Endodermal cell (in vitro differentiated cells): ENCODE measurements around the gene PARN. TPM values are rescaled to one million over a fixed set of nuclear protein-coding genes. Genes with fewer than 3 reads are reported as not detected.

Source experiments
- DNase-seq: peaks from one replicate; pipeline ENCODE4 v3.0.0-alpha.2; 2017
- H3K27ac ChIP-seq: 2 replicates; pipeline ENCODE4 v1.5.1; 2013; ENCODE audit warnings: mild to moderate bottlenecking, low read depth, low read length, moderate library complexity
- H3K27me3 ChIP-seq: 2 replicates; pipeline ENCODE4 v1.6.1; 2013; ENCODE audit warnings: mild to moderate bottlenecking, low read length, moderate library complexity; ENCODE audit not compliant: insufficient read depth, control insufficient read depth, poor library complexity, severe bottlenecking
- H3K36me3 ChIP-seq: 2 replicates; pipeline ENCODE4 v1.7.0; 2013; ENCODE audit warnings: mild to moderate bottlenecking, low read length, moderate library complexity; ENCODE audit not compliant: control insufficient read depth, insufficient read depth
- H3K4me1 ChIP-seq: one replicate; pipeline ENCODE4 v1.7.0; 2013; ENCODE audit warnings: low read length; ENCODE audit not compliant: control insufficient read depth, insufficient read depth
- H3K4me3 ChIP-seq: 2 replicates; pipeline ENCODE4 v1.5.1; 2013; ENCODE audit warnings: mild to moderate bottlenecking, low read length, moderate library complexity
- H3K9ac ChIP-seq: 2 replicates; pipeline ENCODE4 v1.6.1; 2013; ENCODE audit warnings: mild to moderate bottlenecking, low read length, moderate library complexity; ENCODE audit not compliant: poor library complexity, severe bottlenecking; ENCODE audit errors: extremely low read depth
- H3K9me3 ChIP-seq: 2 replicates; pipeline ENCODE4 v1.6.1; 2013; ENCODE audit warnings: mild to moderate bottlenecking, low read length, moderate library complexity; ENCODE audit not compliant: control insufficient read depth
- H3K27ac Mint-ChIP-seq: 2 replicates; pipeline ENCODE4 v1.8.0; 2020; ENCODE audit warnings: mixed read lengths
- H3K27me3 Mint-ChIP-seq: 2 replicates; pipeline ENCODE4 v1.8.0; 2021; ENCODE audit warnings: mild to moderate bottlenecking, mixed read lengths; ENCODE audit not compliant: insufficient read depth
- H3K36me3 Mint-ChIP-seq: 2 replicates; pipeline ENCODE4 v1.8.0; 2020; ENCODE audit warnings: low read depth, mixed read lengths
- H3K4me1 Mint-ChIP-seq: 2 replicates; pipeline ENCODE4 v1.8.0; 2020; ENCODE audit warnings: mixed read lengths
- H3K4me3 Mint-ChIP-seq: 2 replicates; pipeline ENCODE4 v1.8.0; 2020; ENCODE audit warnings: mild to moderate bottlenecking, moderate library complexity, mixed read lengths
- H3K9me3 Mint-ChIP-seq: 2 replicates; pipeline ENCODE4 v1.8.0; 2020; ENCODE audit warnings: mild to moderate bottlenecking, mixed read lengths
- WGBS, 2 experiments: methylation state at CpG; one replicate each; pipeline versions ENCODE4 v1.1.5 to v1.1.7; 2013; ENCODE audit warnings: missing lambda C conversion rate in 2 of 2, mixed read lengths in 1 of 2; ENCODE audit not compliant: insufficient coverage in 1 of 2, insufficient read length in 1 of 2; 5-methylcytosine and 5-hydroxymethylcytosine counted together
- total RNA-seq, 2 donors: library from RNA; stranded (reverse); fragmentation: NEBNext Ultra II Directional in 1 of 2; extraction: Animal tissue kit (Norgen Biotek cat#: 25700) in 1 of 2; gene quantifications; 2 replicates in 1 of 2; 3 replicates in 1 of 2; pipeline ENCODE4 v1.2.1, GENCODE V29; 2021
- TF ChIP-seq, protein P1 (sequence below): fragments of 200-600 bp; sonication (generic); conservative IDR thresholded peaks from 2 replicates; pipeline ENCODE4 v1.5.0; 2021; ENCODE audit warnings: antibody characterized with exemption, mild to moderate bottlenecking

PARN gene
- total RNA-seq, 2 donors from 2014 or later: 43.7 to 45.7 TPM

DNA sequence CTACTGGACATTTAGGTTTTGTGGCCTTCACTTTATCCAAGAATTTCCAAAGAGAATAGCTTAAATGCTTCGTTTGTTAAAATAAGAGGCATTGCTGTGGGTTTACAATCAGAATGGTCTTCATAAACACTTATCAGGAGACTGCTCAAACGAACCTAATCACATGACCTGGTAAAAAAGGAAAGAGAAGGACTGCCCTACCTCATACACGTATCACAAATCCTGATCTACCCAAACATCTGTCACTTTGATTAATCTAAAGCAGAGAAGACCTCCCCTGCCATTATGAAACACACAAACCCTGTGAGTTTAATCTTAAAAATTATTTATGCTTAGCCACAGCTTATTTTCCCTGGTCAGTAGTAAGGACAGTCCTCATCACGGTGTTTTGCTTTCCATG lies 76.6 kb downstream of the PARN start:
- 94 to 100% methylated on average over 1 to 4 of the region's 4 CpGs for WGBS, 2 experiments
- no peaks in the 10 kb centered on the region for H3K9me3 Mint-ChIP-seq
- Histone ChIP-seq H3K4me1 (peaks cover 4% of the 10 kb centered on the region), H3K27me3 (no peaks in the 10 kb centered on the region), H3K4me3 (no peak overlapping the region), H3K27ac (no peak overlapping the region), H3K9me3 (no peaks in the 10 kb centered on the region), H3K36me3 (peaks cover 49% of the 10 kb centered on the region), H3K9ac (no peak overlapping the region)
- TF ChIP-seq, protein P1, sequence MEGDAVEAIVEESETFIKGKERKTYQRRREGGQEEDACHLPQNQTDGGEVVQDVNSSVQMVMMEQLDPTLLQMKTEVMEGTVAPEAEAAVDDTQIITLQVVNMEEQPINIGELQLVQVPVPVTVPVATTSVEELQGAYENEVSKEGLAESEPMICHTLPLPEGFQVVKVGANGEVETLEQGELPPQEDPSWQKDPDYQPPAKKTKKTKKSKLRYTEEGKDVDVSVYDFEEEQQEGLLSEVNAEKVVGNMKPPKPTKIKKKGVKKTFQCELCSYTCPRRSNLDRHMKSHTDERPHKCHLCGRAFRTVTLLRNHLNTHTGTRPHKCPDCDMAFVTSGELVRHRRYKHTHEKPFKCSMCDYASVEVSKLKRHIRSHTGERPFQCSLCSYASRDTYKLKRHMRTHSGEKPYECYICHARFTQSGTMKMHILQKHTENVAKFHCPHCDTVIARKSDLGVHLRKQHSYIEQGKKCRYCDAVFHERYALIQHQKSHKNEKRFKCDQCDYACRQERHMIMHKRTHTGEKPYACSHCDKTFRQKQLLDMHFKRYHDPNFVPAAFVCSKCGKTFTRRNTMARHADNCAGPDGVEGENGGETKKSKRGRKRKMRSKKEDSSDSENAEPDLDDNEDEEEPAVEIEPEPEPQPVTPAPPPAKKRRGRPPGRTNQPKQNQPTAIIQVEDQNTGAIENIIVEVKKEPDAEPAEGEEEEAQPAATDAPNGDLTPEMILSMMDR: no peak
- DNase-seq: no peak
- H3K27ac Mint-ChIP-seq: peak overlapping the region; percentile 14
- peaks cover 17% of the 10 kb centered on the region for H3K4me1 Mint-ChIP-seq
- H3K27me3 Mint-ChIP-seq: no peaks in the 10 kb centered on the region
- no peak overlapping the region for H3K4me3 Mint-ChIP-seq
- H3K36me3 Mint-ChIP-seq: peaks cover 34% of the 10 kb centered on the region

DNA sequence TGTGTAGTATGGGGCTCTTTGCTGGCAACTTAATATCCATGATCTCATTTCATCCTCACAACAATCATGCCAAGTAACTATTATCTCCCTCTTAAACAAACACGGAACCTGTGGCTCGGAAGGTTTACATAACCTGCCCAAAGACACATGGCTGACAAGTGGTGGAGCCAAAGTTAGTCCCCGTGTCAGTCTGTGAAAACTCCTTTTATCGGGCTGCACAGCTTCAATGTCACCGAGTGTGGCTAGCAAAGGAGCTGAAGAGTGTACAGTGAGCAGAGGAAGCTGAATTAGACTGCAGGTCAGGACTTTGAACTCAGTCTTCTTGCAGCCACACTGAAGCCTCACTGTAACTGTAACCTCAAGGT lies 80.3 kb downstream of the PARN start:
- Histone ChIP-seq H3K4me3 (no peak overlapping the region), H3K36me3 (peaks cover 44% of the 10 kb centered on the region), H3K9ac (no peak overlapping the region), H3K9me3 (no peaks in the 10 kb centered on the region), H3K27ac (no peak overlapping the region), H3K27me3 (no peaks in the 10 kb centered on the region), H3K4me1 (peaks cover 4% of the 10 kb centered on the region)
- H3K9me3 Mint-ChIP-seq: no peaks in the 10 kb centered on the region
- no peak for DNase-seq
- TF ChIP-seq, protein P1: no peak
- peaks cover 33% of the 10 kb centered on the region for H3K36me3 Mint-ChIP-seq
- H3K4me3 Mint-ChIP-seq: no peak overlapping the region
- H3K27me3 Mint-ChIP-seq: no peaks in the 10 kb centered on the region
- peaks cover 17% of the 10 kb centered on the region for H3K4me1 Mint-ChIP-seq
- WGBS, 2 experiments: 88% methylated on average over 5 of the region's 5 CpGs
- H3K27ac Mint-ChIP-seq: peak overlapping the region; percentile 44

DNA sequence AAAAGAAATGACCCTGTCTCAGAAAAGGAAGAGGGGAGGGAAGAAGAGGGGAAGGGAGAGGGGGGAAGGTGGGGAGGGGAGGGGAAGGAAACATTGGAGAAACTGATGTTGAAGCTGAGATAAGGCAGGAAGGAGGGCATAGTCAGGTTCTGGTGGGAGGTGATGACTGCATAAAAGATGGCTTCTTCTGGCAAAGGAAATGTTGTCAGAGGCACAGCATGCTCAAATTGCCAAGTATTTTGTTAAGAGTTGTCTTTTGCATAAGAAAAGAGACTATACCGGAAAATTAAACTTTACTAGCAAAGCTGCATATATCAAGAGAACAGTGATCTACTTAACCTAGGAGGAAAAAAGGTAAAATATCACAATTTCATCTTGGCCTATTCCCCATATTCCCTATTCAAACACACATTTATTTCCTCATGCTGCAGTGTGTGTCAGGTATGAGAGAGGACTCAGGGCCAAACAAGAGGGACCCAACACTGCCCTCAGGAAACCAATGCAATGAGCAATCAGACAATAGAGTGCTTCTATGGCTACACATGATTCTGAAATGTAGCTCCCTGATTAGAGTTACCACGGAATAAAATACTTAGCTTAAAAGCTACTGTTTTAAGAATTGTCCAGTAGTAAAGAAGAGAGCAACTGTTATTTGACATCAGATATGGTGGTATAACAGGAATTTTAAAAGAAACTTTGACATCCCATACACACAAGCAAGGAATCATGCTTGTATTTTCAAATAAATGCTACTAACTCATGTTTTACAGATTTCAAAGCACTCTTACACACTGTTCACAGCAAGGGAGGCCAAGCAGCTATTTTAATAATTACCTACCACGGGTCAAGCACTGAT lies 80.9 kb downstream of the PARN start:
- DNase-seq: no peak
- no peak overlapping the region for H3K27ac ChIP-seq
- Mint-ChIP-seq H3K27me3 (no peaks in the 10 kb centered on the region), H3K27ac (no peak overlapping the region), H3K4me3 (no peak overlapping the region), H3K9me3 (no peaks in the 10 kb centered on the region), H3K4me1 (peaks cover 17% of the 10 kb centered on the region), H3K36me3 (peaks cover 37% of the 10 kb centered on the region)
- WGBS, 2 experiments: 83 to 93% methylated on average over 2 to 3 of the region's 3 CpGs
- no peak overlapping the region for H3K9ac ChIP-seq
- TF ChIP-seq, protein P1: no peak
- H3K27me3 ChIP-seq: no peaks in the 10 kb centered on the region
- no peaks in the 10 kb centered on the region for H3K9me3 ChIP-seq
- peaks cover 42% of the 10 kb centered on the region for H3K36me3 ChIP-seq
- H3K4me1 ChIP-seq: peaks cover 4% of the 10 kb centered on the region
- no peak overlapping the region for H3K4me3 ChIP-seq
